Melanocyte of skin (primary cell): ENCODE data around the gene TAF11L11. TPM values are rescaled to one million over a fixed set of nuclear protein-coding genes. Genes with fewer than 3 reads are reported as not detected.

Experiments used
- small RNA-seq, 2 donors: library from RNA; depleted of rRNA; stranded (forward); fragments of <200 nt; gene quantifications; one replicate each; pipeline ENCODE3, GENCODE V24; 2012
- total RNA-seq, 2 donors: library from RNA; depleted of rRNA; stranded (reverse); fragments of >200 nt; gene quantifications; 2 replicates each; pipeline ENCODE4 v1.2.3, GENCODE V29; 2012

Gene TAF11L11
- not detected for total RNA-seq

DNA sequence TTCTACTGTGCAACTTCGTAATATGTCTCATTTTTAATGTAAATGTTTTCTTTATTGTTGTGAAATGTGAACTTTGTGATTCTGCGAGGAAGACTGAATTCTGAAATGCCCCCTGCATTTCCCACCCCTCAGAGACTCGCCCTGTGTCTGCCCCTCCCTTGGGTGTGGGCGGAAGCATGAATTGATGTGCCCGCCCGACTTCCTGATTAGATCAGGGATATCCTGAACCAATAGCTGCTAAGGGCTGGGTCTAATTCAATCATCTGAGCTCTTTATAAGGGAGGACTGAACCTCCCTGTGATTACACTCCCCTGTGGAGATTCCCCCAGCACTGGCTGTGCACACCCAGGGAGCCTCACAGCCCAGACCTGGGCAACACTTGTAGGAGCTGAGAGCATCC, at the start of gene TAF11L11:
Gene TAF11L11 (plus strand): TSS at position 304 of the 400 bp plus-strand sequence.

DNA sequence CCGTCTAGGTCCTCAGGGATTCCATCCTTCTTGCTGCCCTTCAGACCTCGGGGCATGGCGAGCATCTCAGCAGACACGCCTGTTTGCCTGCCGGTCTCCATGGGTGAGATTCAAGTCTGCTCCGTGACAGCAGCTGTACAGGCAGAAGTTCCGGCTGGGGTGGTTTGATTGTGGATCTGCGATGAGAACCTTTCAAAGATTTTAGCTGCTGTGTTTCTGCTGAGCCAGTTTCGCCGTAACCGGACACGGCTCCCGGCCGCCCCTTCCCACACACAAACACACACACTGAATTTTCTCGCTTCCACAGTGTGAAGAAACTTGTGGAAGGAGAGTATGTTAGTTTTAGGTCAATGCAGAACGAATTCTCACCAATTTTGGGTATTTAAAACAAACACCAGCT, 18.3 kb upstream of the TAF11L11 start, which contains the start of gene TAF11L7:
Gene TAF11L7 (minus strand): TSS at position 101 of the 400 bp plus-strand sequence.

DNA sequence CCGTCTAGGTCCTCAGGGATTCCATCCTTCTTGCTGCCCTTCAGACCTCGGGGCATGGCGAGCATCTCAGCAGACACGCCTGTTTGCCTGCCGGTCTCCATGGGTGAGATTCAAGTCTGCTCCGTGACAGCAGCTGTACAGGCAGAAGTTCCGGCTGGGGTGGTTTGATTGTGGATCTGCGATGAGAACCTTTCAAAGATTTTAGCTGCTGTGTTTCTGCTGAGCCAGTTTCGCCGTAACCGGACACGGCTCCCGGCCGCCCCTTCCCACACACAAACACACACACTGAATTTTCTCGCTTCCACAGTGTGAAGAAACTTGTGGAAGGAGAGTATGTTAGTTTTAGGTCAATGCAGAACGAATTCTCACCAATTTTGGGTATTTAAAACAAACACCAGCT, 13.1 kb upstream of the TAF11L11 start, which contains the start of gene TAF11L8:
Gene TAF11L8 (minus strand): TSS at position 101 of the 400 bp plus-strand sequence.

DNA sequence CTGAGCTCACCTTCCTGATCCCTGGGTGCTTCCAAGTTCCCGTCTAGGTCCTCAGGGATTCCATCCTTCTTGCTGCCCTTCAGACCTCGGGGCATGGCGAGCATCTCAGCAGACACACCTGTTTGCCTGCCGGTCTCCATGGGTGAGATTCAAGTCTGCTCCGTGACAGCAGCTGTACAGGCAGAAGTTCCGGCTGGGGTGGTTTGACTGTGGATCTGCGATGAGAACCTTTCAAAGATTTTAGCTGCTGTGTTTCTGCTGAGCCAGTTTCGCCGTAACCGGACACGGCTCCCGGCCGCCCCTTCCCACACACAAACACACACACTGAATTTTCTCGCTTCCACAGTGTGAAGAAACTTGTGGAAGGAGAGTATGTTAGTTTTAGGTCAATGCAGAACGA, 9.7 kb upstream of the TAF11L11 start, which contains the start of gene TAF11L9:
Gene TAF11L9 (minus strand): TSS at position 140 of the 400 bp plus-strand sequence.

DNA sequence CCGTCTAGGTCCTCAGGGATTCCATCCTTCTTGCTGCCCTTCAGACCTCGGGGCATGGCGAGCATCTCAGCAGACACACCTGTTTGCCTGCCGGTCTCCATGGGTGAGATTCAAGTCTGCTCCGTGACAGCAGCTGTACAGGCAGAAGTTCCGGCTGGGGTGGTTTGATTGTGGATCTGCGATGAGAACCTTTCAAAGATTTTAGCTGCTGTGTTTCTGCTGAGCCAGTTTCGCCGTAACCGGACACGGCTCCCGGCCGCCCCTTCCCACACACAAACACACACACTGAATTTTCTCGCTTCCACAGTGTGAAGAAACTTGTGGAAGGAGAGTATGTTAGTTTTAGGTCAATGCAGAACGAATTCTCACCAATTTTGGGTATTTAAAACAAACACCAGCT, 6.3 kb upstream of the TAF11L11 start, which contains the start of gene TAF11L10:
Gene TAF11L10 (minus strand): TSS at position 101 of the 400 bp plus-strand sequence.

DNA sequence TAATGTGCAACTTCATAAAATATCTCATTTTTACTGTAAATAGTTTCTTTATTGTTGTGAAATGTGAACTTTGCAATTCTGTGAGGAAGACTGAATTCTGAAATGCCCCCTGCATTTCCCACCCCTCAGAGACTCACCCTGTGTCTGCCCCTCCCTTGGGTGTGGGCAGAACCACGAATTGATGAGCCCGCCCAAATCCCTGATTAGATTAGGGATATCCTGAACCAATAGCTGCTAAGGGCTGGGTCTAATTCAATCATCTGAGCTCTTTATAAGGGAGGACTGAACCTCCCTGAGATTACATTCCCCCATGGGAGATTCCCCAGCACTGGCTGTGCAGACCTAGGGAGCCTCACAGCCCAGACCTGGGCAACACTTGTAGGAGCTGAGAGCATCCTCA, 6.1 kb downstream of the TAF11L11 start, which contains the start of gene TAF11L12:
Gene TAF11L12 (plus strand): TSS at position 301 of the 400 bp plus-strand sequence.

DNA sequence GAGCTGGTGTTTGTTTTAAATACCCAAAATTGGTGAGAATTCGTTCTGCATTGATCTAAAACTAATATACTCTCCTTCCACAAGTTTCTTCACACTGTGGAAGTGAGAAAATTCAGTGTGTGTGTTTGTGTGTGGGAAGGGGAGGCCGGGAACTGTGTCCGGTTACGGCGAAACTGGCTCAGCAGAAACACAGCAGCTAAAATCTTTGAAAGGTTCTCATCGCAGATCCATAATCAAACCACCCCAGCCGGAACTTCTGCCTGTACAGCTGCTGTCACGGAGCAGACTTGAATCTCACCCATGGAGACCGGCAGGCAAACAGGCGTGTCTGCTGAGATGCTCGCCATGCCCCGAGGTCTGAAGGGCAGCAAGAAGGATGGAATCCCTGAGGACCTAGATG, 27.8 kb downstream of the TAF11L11 start, which contains the start of gene TAF11L13:
Gene TAF11L13 (plus strand): TSS at position 301 of the 400 bp plus-strand sequence.

DNA sequence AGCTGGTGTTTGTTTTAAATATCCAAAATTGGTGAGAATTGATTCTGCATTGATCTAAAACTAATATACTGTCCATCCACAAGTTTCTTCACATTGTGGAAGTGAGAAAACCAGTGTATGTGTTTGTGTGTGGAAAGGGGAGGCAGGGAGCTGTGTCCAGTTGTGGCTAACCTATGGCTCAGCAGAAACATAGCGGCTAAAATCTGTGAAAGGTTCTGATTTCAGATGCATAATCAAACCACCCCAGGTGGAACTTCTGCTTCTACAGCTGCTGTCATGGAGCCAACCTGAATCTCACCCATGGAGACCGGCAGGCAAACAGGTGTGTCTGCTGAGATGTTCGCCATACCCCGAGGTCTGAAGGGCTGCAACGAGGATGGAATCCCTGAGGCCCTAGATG, 30.2 kb downstream of the TAF11L11 start, which contains the start of gene TAF11L14:
Gene TAF11L14 (plus strand): TSS at position 301 of the 400 bp plus-strand sequence.

Small RNA genes within 50 kb of the gene (small RNA-seq; reads per million reads assigned to genes)
- gene AC233724.1 (0 reads per million in 2 donors), gene AC233724.2 (0 reads per million in 2 donors), gene AC233724.3 (0 reads per million in 2 donors), gene AC233724.4 (0 reads per million in 2 donors), gene AC233724.6 (0 reads per million in 2 donors), gene AC233724.7 (0 reads per million in 2 donors)

Other genes starting within 250 kb of the TAF11L11 start
- not detected for gene TAF11L2, start 106.0 kb upstream of the TAF11L11 start, total RNA-seq
- gene TAF11L3, start 85.8 kb upstream of the TAF11L11 start, total RNA-seq: not detected
- not detected for gene TAF11L4, start 82.4 kb upstream of the TAF11L11 start, total RNA-seq
- not detected for gene TAF11L5, start 78.9 kb upstream of the TAF11L11 start, total RNA-seq
- gene TAF11L6, start 75.5 kb upstream of the TAF11L11 start, total RNA-seq: not detected
- not detected for gene TAF11L7, start 18.4 kb upstream of the TAF11L11 start, total RNA-seq
- gene TAF11L8, start 13.2 kb upstream of the TAF11L11 start, total RNA-seq: not detected
- not detected for gene TAF11L9, start 9.8 kb upstream of the TAF11L11 start, total RNA-seq
- not detected for gene TAF11L10, start 6.4 kb upstream of the TAF11L11 start, total RNA-seq
- gene TAF11L12, start 6.2 kb downstream of the TAF11L11 start, total RNA-seq: not detected
- gene TAF11L13, start 27.9 kb downstream of the TAF11L11 start, total RNA-seq: not detected
- not detected for gene TAF11L14, start 30.3 kb downstream of the TAF11L11 start, total RNA-seq